SW 1271 (cell line): Measurements from ENCODE around the gene MAPK10.
A peak's percentile ranks its signal among the peaks of the same experiment; 100 is the strongest.
"Not testable (repeated sequence)": the region's sequence is repeated elsewhere in the genome, so short reads cannot be mapped to it uniquely, and the experiment has no call there.

Source experiments
- DNase-seq, 2 experiments: peaks; one replicate each; lab custom pipeline; 2025; lab: John Stamatoyannopoulos, UW

Gene MAPK10

GRCh38 chr4:86106475-86106874 is 253.4 kb downstream of the MAPK10 start:
- no peak for DNase-seq

- DNase-seq = no peak
Measured at GRCh38 chr4:86101841-86102240, 258.0 kb downstream of the MAPK10 start.

- no peak for DNase-seq
Measured at GRCh38 chr4:86101410-86101809, 258.4 kb downstream of the MAPK10 start.

GRCh38 chr4:86100539-86101215 is 259.2 kb downstream of the MAPK10 start:
- DNase-seq = no peak

GRCh38 chr4:86099348-86099747 is 260.5 kb downstream of the MAPK10 start:
- no peak for DNase-seq

GRCh38 chr4:86098691-86099090 is 261.2 kb downstream of the MAPK10 start:
- no peak for DNase-seq

GRCh38 chr4:86096373-86096772 is 263.5 kb downstream of the MAPK10 start:
- DNase-seq = no peak

GRCh38 chr4:86092684-86093083 is 267.2 kb downstream of the MAPK10 start:
- DNase-seq = peak; percentile 1 to 3

- no peak for DNase-seq
Measured at GRCh38 chr4:86091201-86091600, 268.7 kb downstream of the MAPK10 start.

GRCh38 chr4:86089781-86090323 is 270.0 kb downstream of the MAPK10 start:
- no peak for DNase-seq

- no peak for DNase-seq
Measured at GRCh38 chr4:86089053-86089452, 270.8 kb downstream of the MAPK10 start.

GRCh38 chr4:86075796-86076195 is 284.1 kb downstream of the MAPK10 start:
- not testable (repeated sequence) for DNase-seq

- DNase-seq = no peak
Measured at GRCh38 chr4:86060341-86060740, 299.5 kb downstream of the MAPK10 start.

- DNase-seq = no peak
Measured at GRCh38 chr4:86058621-86059020, 301.2 kb downstream of the MAPK10 start.

GRCh38 chr4:86055898-86056297 is 304.0 kb downstream of the MAPK10 start:
- DNase-seq = no peak

- DNase-seq = no peak
Measured at GRCh38 chr4:86054286-86055032, 305.4 kb downstream of the MAPK10 start.

GRCh38 chr4:86050496-86050895 is 309.4 kb downstream of the MAPK10 start:
- DNase-seq = no peak

GRCh38 chr4:86048426-86048825 is 311.4 kb downstream of the MAPK10 start:
- no peak for DNase-seq

GRCh38 chr4:86044593-86044985 is 315.3 kb downstream of the MAPK10 start:
- no peak for DNase-seq

GRCh38 chr4:86043755-86044592 is 315.9 kb downstream of the MAPK10 start:
- peak; percentile 2 to 11 for DNase-seq

GRCh38 chr4:86038037-86038436 is 321.8 kb downstream of the MAPK10 start:
- DNase-seq = no peak

GRCh38 chr4:86036736-86037135 is 323.1 kb downstream of the MAPK10 start:
- DNase-seq = no peak
